ENCODE measurements around the gene PGAP3.

DNA sequence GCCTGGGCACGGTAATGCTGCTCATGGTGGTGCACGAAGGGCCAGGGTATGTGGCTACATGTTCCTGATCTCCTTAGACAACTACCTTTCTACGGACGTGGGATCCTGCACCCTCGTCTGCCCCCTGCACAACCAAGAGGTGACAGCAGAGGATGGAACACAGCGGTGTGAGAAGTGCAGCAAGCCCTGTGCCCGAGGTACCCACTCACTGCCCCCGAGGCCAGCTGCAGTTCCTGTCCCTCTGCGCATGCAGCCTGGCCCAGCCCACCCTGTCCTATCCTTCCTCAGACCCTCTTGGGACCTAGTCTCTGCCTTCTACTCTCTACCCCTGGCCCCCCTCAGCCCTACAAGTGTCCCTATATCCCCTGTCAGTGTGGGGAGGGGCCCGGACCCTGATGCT lies 24.0 kb upstream of the PGAP3 start:
- TF ChIP-seq, protein P1, sequence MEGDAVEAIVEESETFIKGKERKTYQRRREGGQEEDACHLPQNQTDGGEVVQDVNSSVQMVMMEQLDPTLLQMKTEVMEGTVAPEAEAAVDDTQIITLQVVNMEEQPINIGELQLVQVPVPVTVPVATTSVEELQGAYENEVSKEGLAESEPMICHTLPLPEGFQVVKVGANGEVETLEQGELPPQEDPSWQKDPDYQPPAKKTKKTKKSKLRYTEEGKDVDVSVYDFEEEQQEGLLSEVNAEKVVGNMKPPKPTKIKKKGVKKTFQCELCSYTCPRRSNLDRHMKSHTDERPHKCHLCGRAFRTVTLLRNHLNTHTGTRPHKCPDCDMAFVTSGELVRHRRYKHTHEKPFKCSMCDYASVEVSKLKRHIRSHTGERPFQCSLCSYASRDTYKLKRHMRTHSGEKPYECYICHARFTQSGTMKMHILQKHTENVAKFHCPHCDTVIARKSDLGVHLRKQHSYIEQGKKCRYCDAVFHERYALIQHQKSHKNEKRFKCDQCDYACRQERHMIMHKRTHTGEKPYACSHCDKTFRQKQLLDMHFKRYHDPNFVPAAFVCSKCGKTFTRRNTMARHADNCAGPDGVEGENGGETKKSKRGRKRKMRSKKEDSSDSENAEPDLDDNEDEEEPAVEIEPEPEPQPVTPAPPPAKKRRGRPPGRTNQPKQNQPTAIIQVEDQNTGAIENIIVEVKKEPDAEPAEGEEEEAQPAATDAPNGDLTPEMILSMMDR (conservative IDR thresholded peaks at IDR 0.05; ENCODE audit: low read length) = no peak
- no peak for TF ChIP-seq EZH2phosphoT487 (IDR thresholded peaks at IDR 0.05; ENCODE audit: borderline replicate concordance)

All from Loucy (cell line).